Measurements from ENCODE around the gene TGFB2.

- TF ChIP-seq CTCF (IDR thresholded peaks at IDR 0.05) (no peak), POLR2AphosphoS5 (IDR thresholded peaks at IDR 0.05) (peak in 2 of 3 donors; percentile 28 to 37), POLR2A (IDR thresholded peaks at IDR 0.05) (no peak)
These were observed 135.5 kb downstream of the TGFB2 start for GRCh38 chr1:218480588-218481099.

Data from stomach (tissue), 4 donors.